OCI-LY7 (cell line): ENCODE results near the gene FRMD3. TPM values are rescaled to one million over a fixed set of nuclear protein-coding genes. Genes with fewer than 3 reads are reported as not detected.

ENCODE experiments used
- BruUV-seq: library from RNA; stranded (reverse); fragments of 400-500 nt; replicated peaks from 2 replicates; lab custom pipeline; 2021; lab: Mats Ljungman, UMichigan
- CTCF ChIA-PET: fragments of 300-600 bp; sonication (Branson Sonifier 250); formaldehyde crosslinking; loops from one replicate; lab custom pipeline; 2022; ENCODE audit warnings: antibody characterized with exemption; ENCODE audit not compliant: unreplicated experiment; lab: Charles Lee
- POLR2A ChIA-PET: fragments of 300-600 bp; sonication (Branson Sonifier 250); formaldehyde crosslinking; loops from one replicate; lab custom pipeline; 2022; ENCODE audit warnings: antibody characterized with exemption; lab: Charles Lee
- DNase-seq: peaks from one replicate; pipeline ENCODE4 v3.0.0-alpha.2; 2015; ENCODE audit warnings: low spot score
- H2AFZ ChIP-seq: fragments of 200-600 bp; sonication (generic), shearing (Covaris generic); 2 replicates; pipeline ENCODE4 v1.6.1; 2014; ENCODE audit warnings: mild to moderate bottlenecking, antibody characterized with exemption, low read length, moderate library complexity
- H3K27ac ChIP-seq: fragments of 200-600 bp; sonication (generic); 2 replicates; pipeline ENCODE4 v1.5.1; 2014; ENCODE audit warnings: mixed run types, low read depth, mild to moderate bottlenecking, moderate library complexity, low read length, inconsistent platforms; ENCODE audit not compliant: poor library complexity, severe bottlenecking
- H3K36me3 ChIP-seq: fragments of 200-600 bp; sonication (generic); 2 replicates; pipeline ENCODE4 v1.6.1; 2014; ENCODE audit warnings: mild to moderate bottlenecking, antibody characterized with exemption, low read length, moderate library complexity, mixed read lengths; ENCODE audit not compliant: insufficient read depth
- H3K4me1 ChIP-seq: fragments of 200-600 bp; sonication (generic); 2 replicates; pipeline ENCODE4 v1.5.1; 2014; ENCODE audit warnings: mild to moderate bottlenecking, low read length; ENCODE audit not compliant: insufficient read depth, poor library complexity, severe bottlenecking
- H3K4me2 ChIP-seq: fragments of 200-600 bp; sonication (generic); 2 replicates; pipeline ENCODE4 v1.6.1; 2014; ENCODE audit warnings: mild to moderate bottlenecking, low read length
- H3K4me3 ChIP-seq: fragments of 200-600 bp; sonication (generic); 2 replicates; pipeline ENCODE4 v1.5.1; 2014; ENCODE audit warnings: mild to moderate bottlenecking, low read depth, low read length; ENCODE audit not compliant: poor library complexity, severe bottlenecking
- H3K79me2 ChIP-seq: fragments of 200-600 bp; sonication (generic); 2 replicates; pipeline ENCODE4 v1.6.1; 2016; ENCODE audit warnings: low read depth, mild to moderate bottlenecking, low read length, moderate library complexity, mixed read lengths; ENCODE audit not compliant: insufficient read depth
- H3K9me2 ChIP-seq: fragments of 200-600 bp; sonication (generic); 2 replicates; pipeline ENCODE4 v1.6.1; 2016; ENCODE audit warnings: mild to moderate bottlenecking, low read length, mixed read lengths; ENCODE audit not compliant: insufficient read depth
- H3K9me3 ChIP-seq: fragments of 200-600 bp; sonication (generic); 2 replicates; pipeline ENCODE4 v1.6.1; 2014; ENCODE audit warnings: mild to moderate bottlenecking, mixed run types, low read length, mixed read lengths
- H4K20me1 ChIP-seq: fragments of 200-600 bp; sonication (generic); 2 replicates; pipeline ENCODE4 v1.6.1; 2014; ENCODE audit warnings: mild to moderate bottlenecking, antibody characterized with exemption, low read length, moderate library complexity, mixed read lengths; ENCODE audit not compliant: insufficient read depth
- CTCF ChIP-seq: fragments of 200-600 bp; sonication (generic); conservative IDR thresholded peaks from 2 replicates; pipeline ENCODE4 v1.5.1; 2014; ENCODE audit warnings: mild to moderate bottlenecking, antibody characterized with exemption, low read length, moderate library complexity, mixed read lengths
- EZH2phosphoT487 ChIP-seq: fragments of 200-600 bp; sonication (generic); IDR thresholded peaks from 2 replicates; pipeline ENCODE4 v1.6.1; 2018; ENCODE audit warnings: low read depth, borderline replicate concordance, mild to moderate bottlenecking, mixed run types, antibody characterized with exemption, low read length, moderate library complexity, mixed read lengths
- intact Hi-C: fragments of 100-400 bp; cut with micrococcal nuclease; formaldehyde crosslinking; loops from one replicate; pipeline ENCODE4 v1.10.0; 2022; ENCODE audit not compliant: unreplicated experiment
- total RNA-seq, 2 experiments: library from RNA; depleted of rRNA in 1 of 2; stranded (reverse); fragments of >200 nt in 1 of 2; shearing (Covaris generic) in 1 of 2; gene quantifications; 2 replicates each; pipeline ENCODE4 v1.2.3, GENCODE V29; 2014 to 2022

The FRMD3 gene
- total RNA-seq, 2 experiments from 2014 or later, result 0.48 to 1.4 TPM

DNA sequence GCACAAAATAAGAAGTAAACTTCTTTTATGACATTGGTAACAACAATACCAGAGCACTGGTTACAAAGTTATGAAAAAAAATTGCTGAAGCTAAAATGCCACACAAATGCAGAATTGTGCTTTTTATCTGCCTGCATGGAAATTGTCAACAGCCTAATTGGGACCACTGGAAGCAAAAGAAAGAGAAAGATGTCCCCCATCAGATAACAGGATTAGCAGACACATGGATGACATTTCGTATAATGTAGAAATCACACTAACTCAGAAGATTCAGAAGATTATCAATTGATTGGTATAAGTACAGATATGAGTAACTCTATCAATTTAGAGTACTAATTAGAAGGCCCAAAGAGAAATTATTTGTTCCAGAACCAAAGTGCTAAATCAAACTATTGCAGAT, 19.1 kb upstream of the FRMD3 start:
- POLR2A ChIA-PET, result interaction anchor here (0.6 kb wide), 1 partner anchor 11 kb away, joined by 3 read pairs; no protein-coding TSS in a partner anchor

DNA sequence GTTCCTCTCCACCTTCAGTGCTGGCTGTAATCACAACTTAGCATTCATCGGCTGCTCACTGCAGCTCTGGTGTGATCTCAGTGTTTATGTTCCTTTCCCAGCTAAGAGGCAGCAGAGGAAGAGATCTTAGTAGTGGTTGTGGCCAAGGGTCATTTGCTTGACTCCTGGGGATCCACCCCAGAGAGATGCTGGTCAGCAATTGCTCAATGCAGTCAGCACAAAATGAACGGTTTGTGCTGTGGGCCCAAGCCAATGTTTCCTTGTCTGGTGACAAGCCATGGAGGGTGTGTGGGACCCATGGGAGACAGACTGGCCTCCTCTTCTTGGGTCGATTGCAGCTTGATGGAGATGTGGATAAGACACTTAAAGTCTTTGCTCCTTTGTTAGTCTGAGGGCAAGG, 16.1 kb upstream of the FRMD3 start:
- no peaks in the 10 kb centered on the region for H3K9me2 ChIP-seq
- BruUV-seq, result no TSS peak
- H3K9me3 ChIP-seq, result no peaks in the 10 kb centered on the region
- H3K4me3 ChIP-seq, result no peak overlapping the region
- no peaks in the 10 kb centered on the region for H3K79me2 ChIP-seq
- no peaks in the 10 kb centered on the region for H3K36me3 ChIP-seq
- H3K27ac ChIP-seq, result no peak overlapping the region
- ChIA-PET CTCF (no interaction called here), POLR2A (no interaction called here)
- no peak overlapping the region for H3K4me2 ChIP-seq
- intact Hi-C loops, result no loop called here
- no peak for DNase-seq
- TF ChIP-seq CTCF (no peak), EZH2phosphoT487 (no peak)
- no peaks in the 10 kb centered on the region for H3K4me1 ChIP-seq
- no peak overlapping the region for H2AFZ ChIP-seq
- H4K20me1 ChIP-seq, result no peaks in the 10 kb centered on the region

More for the DNA sequence above, 19.1 kb upstream of the FRMD3 start:
- Histone ChIP-seq H3K4me1 (no peaks in the 10 kb centered on the region), H4K20me1 (no peaks in the 10 kb centered on the region), H3K36me3 (no peaks in the 10 kb centered on the region), H3K9me3 (no peaks in the 10 kb centered on the region), H3K27ac (no peak overlapping the region), H3K79me2 (no peaks in the 10 kb centered on the region), H3K4me2 (no peak overlapping the region), H3K9me2 (no peaks in the 10 kb centered on the region), H3K4me3 (no peak overlapping the region), H2AFZ (no peak overlapping the region)
- TF ChIP-seq CTCF (no peak), EZH2phosphoT487 (no peak)
- no TSS peak for BruUV-seq
- no peak for DNase-seq
- CTCF ChIA-PET, result no interaction called here
- intact Hi-C loops, result no loop called here

- Histone ChIP-seq H2AFZ (no peak overlapping the region), H3K4me3 (no peak overlapping the region), H3K79me2 (no peaks in the 10 kb centered on the region), H3K9me3 (no peaks in the 10 kb centered on the region), H4K20me1 (no peaks in the 10 kb centered on the region), H3K36me3 (no peaks in the 10 kb centered on the region), H3K4me1 (no peaks in the 10 kb centered on the region), H3K4me2 (no peak overlapping the region), H3K9me2 (no peaks in the 10 kb centered on the region), H3K27ac (no peak overlapping the region)
- intact Hi-C loops, result loop anchor here (2.0 kb wide), 1 partner anchor 209 kb away; no protein-coding TSS in a partner anchor
- BruUV-seq, result no TSS peak
- DNase-seq, result peak; percentile 53
- TF ChIP-seq EZH2phosphoT487, result no peak
- TF ChIP-seq CTCF, result peak; percentile 86
- ChIA-PET CTCF (interaction anchor here (1.0 to 1.7 kb wide), 2 partner anchors 210 to 213 kb away, joined by 3 to 4 read pairs; no protein-coding TSS in a partner anchor), POLR2A (interaction anchor here (1.3 kb wide), 1 partner anchor 9 kb away, joined by 4 read pairs; no protein-coding TSS in a partner anchor)
These were observed 5.9 kb upstream of the FRMD3 start for GRCh38 chr9:83544002-83544698.
